Measurements from ENCODE around the gene PRODH.

- TF ChIP-seq, protein P1, sequence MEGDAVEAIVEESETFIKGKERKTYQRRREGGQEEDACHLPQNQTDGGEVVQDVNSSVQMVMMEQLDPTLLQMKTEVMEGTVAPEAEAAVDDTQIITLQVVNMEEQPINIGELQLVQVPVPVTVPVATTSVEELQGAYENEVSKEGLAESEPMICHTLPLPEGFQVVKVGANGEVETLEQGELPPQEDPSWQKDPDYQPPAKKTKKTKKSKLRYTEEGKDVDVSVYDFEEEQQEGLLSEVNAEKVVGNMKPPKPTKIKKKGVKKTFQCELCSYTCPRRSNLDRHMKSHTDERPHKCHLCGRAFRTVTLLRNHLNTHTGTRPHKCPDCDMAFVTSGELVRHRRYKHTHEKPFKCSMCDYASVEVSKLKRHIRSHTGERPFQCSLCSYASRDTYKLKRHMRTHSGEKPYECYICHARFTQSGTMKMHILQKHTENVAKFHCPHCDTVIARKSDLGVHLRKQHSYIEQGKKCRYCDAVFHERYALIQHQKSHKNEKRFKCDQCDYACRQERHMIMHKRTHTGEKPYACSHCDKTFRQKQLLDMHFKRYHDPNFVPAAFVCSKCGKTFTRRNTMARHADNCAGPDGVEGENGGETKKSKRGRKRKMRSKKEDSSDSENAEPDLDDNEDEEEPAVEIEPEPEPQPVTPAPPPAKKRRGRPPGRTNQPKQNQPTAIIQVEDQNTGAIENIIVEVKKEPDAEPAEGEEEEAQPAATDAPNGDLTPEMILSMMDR (conservative IDR thresholded peaks at IDR 0.05; ENCODE audit: low read depth in 2 of 2) = no peak
- no peak for TF ChIP-seq EZH2 (IDR thresholded peaks at IDR 0.05; ENCODE audit: low read depth, unreplicated experiment)
- TF ChIP-seq POLR2AphosphoS5 (IDR thresholded peaks at IDR 0.05; ENCODE audit: low read depth) = no peak
- TF ChIP-seq EZH2phosphoT487 (IDR thresholded peaks at IDR 0.05; ENCODE audit: unreplicated experiment) = no peak
Measured at GRCh38 chr22:18971321-18971751, 35.2 kb upstream of the PRODH start.

Measured in GM23338 (cell line).